GM19043 (cell line): Measurements from ENCODE around the gene CCDC177.

Experiments
- ATAC-seq: cut with Tn5 transposase; IDR thresholded peaks from one replicate; pipeline ENCODE4 v1.9.1; 2021; ENCODE audit warnings: low read depth; ENCODE audit not compliant: unreplicated experiment

Gene CCDC177

GRCh38 chr14:69532561-69533340 is 41.9 kb downstream of the CCDC177 start:
- ATAC-seq: no peak

- no peak for ATAC-seq
These were observed 43.5 kb downstream of the CCDC177 start for GRCh38 chr14:69531135-69531534.

- ATAC-seq: no peak
These were observed 44.6 kb downstream of the CCDC177 start for GRCh38 chr14:69530095-69530494.

- ATAC-seq: no peak
These were observed 45.1 kb downstream of the CCDC177 start for GRCh38 chr14:69529563-69529962.

GRCh38 chr14:69528930-69529329 is 45.7 kb downstream of the CCDC177 start:
- ATAC-seq: no peak

GRCh38 chr14:69528143-69528542 is 46.5 kb downstream of the CCDC177 start:
- no peak for ATAC-seq

- no peak for ATAC-seq
These were observed 47.0 kb downstream of the CCDC177 start for GRCh38 chr14:69527635-69528034.

GRCh38 chr14:69525896-69526295 is 48.8 kb downstream of the CCDC177 start:
- ATAC-seq: no peak

GRCh38 chr14:69522026-69522425 is 52.6 kb downstream of the CCDC177 start:
- ATAC-seq: no peak
